IMR-90 (cell line): Measurements from ENCODE around the gene DSCAM. TPM values are rescaled to one million over a fixed set of nuclear protein-coding genes. Genes with fewer than 3 reads are reported as not detected.

Source experiments
- ATAC-seq: fragments of 200-7000 bp; cut with Tn5 transposase; 2 replicates; pipeline ENCODE4 v1.9.1; 2020; ENCODE audit warnings: low read depth, mild to moderate bottlenecking, moderate library complexity
- BruUV-seq: library from RNA; stranded (reverse); fragments of 400-500 nt; replicated peaks from 2 replicates; lab custom pipeline; 2021; lab: Mats Ljungman, UMichigan
- CTCF ChIA-PET: fragments of 300-600 bp; formaldehyde crosslinking; extraction: SDS; loops from one replicate; lab custom pipeline; 2021; ENCODE audit warnings: antibody characterized with exemption; lab: Yijun Ruan, JAX
- POLR2A ChIA-PET: fragments of 300-600 bp; sonication (Branson Sonifier 250); formaldehyde crosslinking; loops from one replicate; lab custom pipeline; 2022; ENCODE audit warnings: antibody characterized with exemption; ENCODE audit not compliant: unreplicated experiment; lab: Charles Lee
- DNase-seq: peaks from one replicate; pipeline ENCODE4 v3.0.0; 2013
- H2AFZ ChIP-seq: replicated peaks from 2 replicates; pipeline ENCODE3; 2013; ENCODE audit warnings: low read length, mild to moderate bottlenecking; ENCODE audit not compliant: poor library complexity
- H2AK5ac ChIP-seq: 2 replicates; pipeline ENCODE4 v1.6.1; 2013; ENCODE audit warnings: low read depth, low read length, inconsistent platforms
- H2AK9ac ChIP-seq: replicated peaks from 2 replicates; pipeline ENCODE3; 2013; ENCODE audit warnings: mild to moderate bottlenecking, low read depth, low read length, moderate library complexity; ENCODE audit not compliant: poor library complexity
- H2BK120ac ChIP-seq: 2 replicates; pipeline ENCODE4 v1.6.1; 2013; ENCODE audit warnings: low read depth, low read length, inconsistent platforms
- H2BK15ac ChIP-seq: 3 replicates; pipeline ENCODE4 v1.6.1; 2013; ENCODE audit warnings: low read depth, low read length, inconsistent platforms
- H2BK20ac ChIP-seq: 2 replicates; pipeline ENCODE4 v1.6.1; 2013; ENCODE audit warnings: low read depth, mild to moderate bottlenecking, inconsistent platforms, low read length, moderate library complexity
- H2BK5ac ChIP-seq: 2 replicates; pipeline ENCODE4 v1.6.1; 2013; ENCODE audit warnings: mild to moderate bottlenecking, low read depth, low read length, inconsistent platforms; ENCODE audit not compliant: poor library complexity, severe bottlenecking
- H3K14ac ChIP-seq: replicated peaks from 2 replicates; pipeline ENCODE4 v1.6.1; 2013; ENCODE audit warnings: low read depth, low read length, inconsistent platforms
- H3K18ac ChIP-seq: 2 replicates; pipeline ENCODE4 v1.6.1; 2013; ENCODE audit warnings: low read depth, low read length, control low read depth
- H3K23ac ChIP-seq: 2 replicates; pipeline ENCODE4 v1.6.1; 2013; ENCODE audit warnings: low read depth, low read length, inconsistent platforms
- H3K27ac ChIP-seq: 2 replicates; pipeline ENCODE4 v1.5.1; 2013; ENCODE audit warnings: mild to moderate bottlenecking, control low read depth, low read length; ENCODE audit not compliant: insufficient read depth
- H3K27me3 ChIP-seq: 2 replicates; pipeline ENCODE4 v1.6.1; 2013; ENCODE audit warnings: low read length; ENCODE audit not compliant: control insufficient read depth, insufficient read depth
- H3K36me3 ChIP-seq: 2 replicates; pipeline ENCODE4 v1.6.1; 2013; ENCODE audit warnings: low read length, mixed read lengths; ENCODE audit not compliant: control insufficient read depth, insufficient read depth
- H3K4ac ChIP-seq: 2 replicates; pipeline ENCODE4 v1.6.1; 2013; ENCODE audit warnings: low read depth, low read length, inconsistent platforms
- H3K4me1 ChIP-seq: 2 replicates; pipeline ENCODE4 v1.6.1; 2013; ENCODE audit warnings: low read length, mixed read lengths; ENCODE audit not compliant: control insufficient read depth, insufficient read depth
- H3K4me2 ChIP-seq: 2 replicates; pipeline ENCODE4 v1.6.1; 2013; ENCODE audit warnings: low read depth, mild to moderate bottlenecking, control low read depth, low read length, moderate library complexity
- H3K4me3 ChIP-seq: 2 replicates; pipeline ENCODE4 v1.5.1; 2013; ENCODE audit warnings: low read depth, mild to moderate bottlenecking, control low read depth, low read length, moderate library complexity; ENCODE audit not compliant: insufficient read depth
- H3K56ac ChIP-seq: 2 replicates; pipeline ENCODE4 v1.6.1; 2013; ENCODE audit warnings: low read length, inconsistent platforms; ENCODE audit not compliant: insufficient read depth; ENCODE audit errors: extremely low read depth
- H3K79me1 ChIP-seq, 2 experiments: 2 replicates each; pipeline ENCODE4 v1.6.1; 2013; ENCODE audit warnings: low read length in 2 of 2, inconsistent platforms in 1 of 2, low read depth in 1 of 2
- H3K9ac ChIP-seq: 2 replicates; pipeline ENCODE4 v1.6.1; 2013; ENCODE audit warnings: low read depth, low read length, control low read depth
- H3K9me1 ChIP-seq: 2 replicates; pipeline ENCODE4 v1.6.1; 2013; ENCODE audit warnings: low read length, inconsistent platforms; ENCODE audit not compliant: insufficient read depth
- H3K9me3 ChIP-seq: 2 replicates; pipeline ENCODE4 v1.6.1; 2013; ENCODE audit warnings: low read length; ENCODE audit not compliant: control insufficient read depth, insufficient read depth
- H4K20me1 ChIP-seq: 2 replicates; pipeline ENCODE4 v1.6.1; 2013; ENCODE audit warnings: low read length, inconsistent platforms; ENCODE audit not compliant: insufficient read depth
- H4K5ac ChIP-seq: 2 replicates; pipeline ENCODE4 v1.6.1; 2013; ENCODE audit warnings: mild to moderate bottlenecking, low read depth, low read length, control low read depth
- H4K8ac ChIP-seq, 2 experiments: 2 replicates each; pipeline ENCODE4 v1.6.1; 2013; ENCODE audit warnings: low read depth in 2 of 2, low read length in 2 of 2, control low read depth in 1 of 2, inconsistent platforms in 1 of 2
- H4K91ac ChIP-seq: 2 replicates; pipeline ENCODE4 v1.6.1; 2013; ENCODE audit warnings: low read depth, low read length, inconsistent platforms; ENCODE audit not compliant: insufficient read depth
- BHLHE40 ChIP-seq: fragments of 150-350 bp; IDR thresholded peaks from 2 replicates; pipeline ENCODE4 v1.6.1; 2016; ENCODE audit warnings: mild to moderate bottlenecking, low read depth, low read length
- CEBPB ChIP-seq: IDR thresholded peaks from 2 replicates; pipeline ENCODE4 v1.6.1; 2012; ENCODE audit warnings: low read depth, low read length, improper control_type of control experiment
- CHD1 ChIP-seq: IDR thresholded peaks from 2 replicates; pipeline ENCODE4 v1.6.1; 2012; ENCODE audit warnings: low read depth, low read length, improper control_type of control experiment
- CTCF ChIP-seq: conservative IDR thresholded peaks from 2 replicates; pipeline ENCODE4 v1.5.1; 2012; ENCODE audit warnings: mild to moderate bottlenecking, low read depth, low read length, improper control_type of control experiment
- ELK1 ChIP-seq: fragments of 150-350 bp; IDR thresholded peaks from 2 replicates; pipeline ENCODE4 v1.6.1; 2016; ENCODE audit warnings: low read depth, mild to moderate bottlenecking, low read length, moderate library complexity, borderline replicate concordance
- FOS ChIP-seq: fragments of 150-350 bp; IDR thresholded peaks from 2 replicates; pipeline ENCODE4 v1.6.1; 2016; ENCODE audit warnings: low read depth, low read length
- MAFK ChIP-seq: IDR thresholded peaks from 2 replicates; pipeline ENCODE4 v1.6.1; 2012; ENCODE audit warnings: low read depth, low read length, improper control_type of control experiment
- MAZ ChIP-seq: IDR thresholded peaks from 2 replicates; pipeline ENCODE4 v1.6.1; 2012; ENCODE audit warnings: low read depth, mild to moderate bottlenecking, low read length, improper control_type of control experiment, moderate library complexity, borderline replicate concordance
- MXI1 ChIP-seq: IDR thresholded peaks from 2 replicates; pipeline ENCODE4 v1.6.1; 2012; ENCODE audit warnings: low read depth, mild to moderate bottlenecking, low read length, moderate library complexity, borderline replicate concordance
- NFE2L2 ChIP-seq: fragments of 150-350 bp; IDR thresholded peaks from 2 replicates; pipeline ENCODE4 v1.6.1; 2016; ENCODE audit warnings: low read depth, mild to moderate bottlenecking, low read length
- RAD21 ChIP-seq: IDR thresholded peaks from 2 replicates; pipeline ENCODE4 v1.6.1; 2012; ENCODE audit warnings: low read length, improper control_type of control experiment
- RCOR1 ChIP-seq: IDR thresholded peaks from 2 replicates; pipeline ENCODE4 v1.6.1; 2012; ENCODE audit warnings: mild to moderate bottlenecking, low read length, improper control_type of control experiment; ENCODE audit not compliant: insufficient replicate concordance
- RFX5 ChIP-seq: IDR thresholded peaks from 2 replicates; pipeline ENCODE4 v1.8.0; 2012; ENCODE audit warnings: low read depth, mild to moderate bottlenecking, low read length, moderate library complexity
- SMC3 ChIP-seq: fragments of 150-350 bp; IDR thresholded peaks from 2 replicates; pipeline ENCODE4 v1.6.1; 2016; ENCODE audit warnings: low read depth, mild to moderate bottlenecking, antibody characterized with exemption, low read length, moderate library complexity
- WGBS, 2 experiments: methylation state at CpG; one replicate each; pipeline versions ENCODE4 v1.1.5 to v1.1.7; 2013; ENCODE audit warnings: missing lambda C conversion rate in 2 of 2; ENCODE audit not compliant: insufficient read length in 1 of 2; ENCODE audit errors: extremely low coverage in 2 of 2; 5-methylcytosine and 5-hydroxymethylcytosine counted together
- dilution Hi-C: fragments of 300-500 bp; cut with HindIII; formaldehyde crosslinking; loops from one replicate; pipeline ENCODE4 v1.14.3; 2018; ENCODE audit warnings: low sequenced_read_pairs; ENCODE audit not compliant: unreplicated experiment
- in situ Hi-C: fragments of 300-500 bp; cut with MboI; formaldehyde crosslinking; loops from 3 replicates; pipeline ENCODE4 v1.14.3; 2019; ENCODE audit warnings: low sequenced_read_pairs, inconsistent platforms, mixed read lengths
- intact Hi-C: fragments of 100-400 bp; cut with micrococcal nuclease; formaldehyde crosslinking; loops from 2 replicates; pipeline ENCODE4 v1.10.0; 2022
- polyA plus RNA-seq, 3 experiments: library from polyadenylated mRNA; depleted of rRNA; stranded (reverse); fragments of >200 nt; gene quantifications; 2 replicates each; pipeline ENCODE4 v1.2.3, GENCODE V29; 2012; ENCODE audit warnings: low replicate concordance in 1 of 3
- total RNA-seq: library from RNA; depleted of rRNA; stranded (reverse); fragments of >200 nt; gene quantifications from 2 replicates; pipeline ENCODE4 v1.2.3, GENCODE V29; 2012

DSCAM gene
- total and polyA plus RNA-seq, 2 of the 4 experiments (the other 2 are of a cell fraction): under 0.01 to 0.02 TPM

- POLR2A ChIA-PET: no interaction called here
- Histone ChIP-seq H2AK5ac (no peak overlapping the region), H3K14ac (no peak overlapping the region), H3K9me3 (peaks cover 5% of the 10 kb centered on the region), H3K4me2 (no peak overlapping the region), H3K27me3 (no peaks in the 10 kb centered on the region), H2BK15ac (no peak overlapping the region), H3K4me1 (no peaks in the 10 kb centered on the region), H3K4ac (no peak overlapping the region), H4K20me1 (no peaks in the 10 kb centered on the region), H4K8ac (no peak overlapping the region), H2BK120ac (no peak overlapping the region), H2BK5ac (no peak overlapping the region), H3K18ac (no peak overlapping the region), H3K79me1 (no peaks in the 10 kb centered on the region), H3K27ac (no peak overlapping the region), H2AFZ (no peak overlapping the region), H4K5ac (no peak overlapping the region), H2BK20ac (no peak overlapping the region), H3K9ac (no peak overlapping the region), H3K4me3 (no peak overlapping the region), H2AK9ac (no peak overlapping the region), H3K56ac (no peak overlapping the region), H4K91ac (no peak overlapping the region), H3K23ac (no peak overlapping the region), H3K9me1 (no peaks in the 10 kb centered on the region), H3K36me3 (no peaks in the 10 kb centered on the region)
- intact Hi-C loops: no loop called here
- 0% methylated on average over 1 of the region's 2 CpGs; no CpG with 5 or more reads in 1 of the 2 experiments for WGBS, 2 experiments
- ATAC-seq: no peak
- BruUV-seq: no TSS peak
- dilution Hi-C loops: no loop called here
- no peak for DNase-seq
- CTCF ChIA-PET: no interaction called here
- TF ChIP-seq RAD21 (no peak), MXI1 (no peak), SMC3 (no peak), CTCF (no peak), FOS (no peak), MAZ (no peak), CEBPB (no peak), CHD1 (no peak), MAFK (no peak), RFX5 (no peak), RCOR1 (no peak), BHLHE40 (no peak), ELK1 (no peak), NFE2L2 (no peak)
- in situ Hi-C loops: no loop called here
These were observed 496.0 kb downstream of the DSCAM start for GRCh38 chr21:40351006-40351405.
